Subcutaneous abdominal adipose tissue (tissue), 5 donors: ENCODE data around the gene RNF144B.

Experiments used
- H3K27ac ChIP-seq: one replicate; pipeline ENCODE4 v1.7.0; 2013; ENCODE audit warnings: low read depth, mild to moderate bottlenecking, inconsistent platforms, low read length, moderate library complexity
- H3K27me3 ChIP-seq, 5 donors: one replicate each; pipeline ENCODE4 v1.7.0; 2013; ENCODE audit warnings: low read length in 5 of 5, inconsistent platforms in 1 of 5; ENCODE audit not compliant: control insufficient read depth in 5 of 5, insufficient read depth in 4 of 5
- H3K36me3 ChIP-seq, 5 donors: one replicate each; pipeline ENCODE4 v1.7.0; 2013; ENCODE audit warnings: low read length in 5 of 5; ENCODE audit not compliant: control insufficient read depth in 5 of 5, insufficient read depth in 5 of 5
- H3K4me1 ChIP-seq, 5 donors: one replicate each; pipeline ENCODE4 v1.7.0; 2013; ENCODE audit warnings: low read length in 5 of 5, mild to moderate bottlenecking in 3 of 5, moderate library complexity in 1 of 5; ENCODE audit not compliant: control insufficient read depth in 5 of 5, insufficient read depth in 5 of 5
- H3K4me3 ChIP-seq, 5 donors: one replicate each; pipeline ENCODE4 v1.7.0; 2013; ENCODE audit warnings: low read length in 5 of 5, low read depth in 1 of 5
- H3K9ac ChIP-seq, 5 donors: one replicate each; pipeline ENCODE4 v1.7.0; 2013; ENCODE audit warnings: low read length in 5 of 5, mild to moderate bottlenecking in 4 of 5, moderate library complexity in 3 of 5
- H3K9me3 ChIP-seq, 5 donors: one replicate each; pipeline ENCODE4 v1.7.0; 2013; ENCODE audit warnings: low read length in 5 of 5; ENCODE audit not compliant: control insufficient read depth in 5 of 5
- donor health status: healthy.
- donor health status: healthy.
- donor health status: healthy.
- donor health status: healthy.
- donor health status: healthy.

The RNF144B gene

GRCh38 chr6:18415671-18416340 lies 28.7 kb downstream of the RNF144B start:
- Histone ChIP-seq H3K4me3 (no peak overlapping the region), H3K36me3 (peaks cover 0 to 4% (median 0%) of the 10 kb centered on the region in 5 donors), H3K27ac (no peak overlapping the region), H3K27me3 (no peaks in the 10 kb centered on the region), H3K9me3 (no peaks in the 10 kb centered on the region), H3K4me1 (peaks cover 0 to 21% (median 15%) of the 10 kb centered on the region in 5 donors), H3K9ac (no peak overlapping the region)

GRCh38 chr6:18416341-18416679 lies 29.2 kb downstream of the RNF144B start:
- Histone ChIP-seq H3K9me3 (no peaks in the 10 kb centered on the region), H3K9ac (no peak overlapping the region), H3K27me3 (no peaks in the 10 kb centered on the region), H3K36me3 (peaks cover 0 to 4% (median 0%) of the 10 kb centered on the region in 5 donors), H3K4me3 (no peak overlapping the region), H3K27ac (no peak overlapping the region), H3K4me1 (peaks cover 0 to 21% (median 15%) of the 10 kb centered on the region in 5 donors)

DNA sequence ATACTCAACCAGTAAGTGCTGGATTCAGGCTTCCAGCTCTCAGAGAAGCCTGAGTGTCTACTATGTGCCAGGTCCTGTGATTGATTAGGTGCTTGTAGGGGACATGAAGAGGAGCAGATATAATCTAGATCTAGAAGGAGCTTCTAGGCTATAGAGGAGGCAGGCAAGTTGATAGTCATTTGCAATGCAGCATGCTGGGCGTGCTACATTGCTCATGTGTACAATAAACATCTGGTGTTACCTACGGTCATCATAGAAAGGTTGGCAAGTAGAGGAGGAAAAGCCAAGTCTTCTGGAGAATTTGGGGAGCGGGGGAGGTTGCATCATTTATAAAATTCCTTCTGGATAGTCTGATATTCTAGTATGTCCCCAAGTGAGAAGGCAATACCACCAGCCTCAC lies 33.2 kb downstream of the RNF144B start:
- Histone ChIP-seq H3K9me3 (no peaks in the 10 kb centered on the region), H3K36me3 (peaks cover 0 to 1% (median 0%) of the 10 kb centered on the region in 5 donors), H3K4me1 (peaks cover 0 to 11% (median 3%) of the 10 kb centered on the region in 5 donors), H3K27ac (no peak overlapping the region), H3K4me3 (no peak overlapping the region), H3K27me3 (no peaks in the 10 kb centered on the region), H3K9ac (no peak overlapping the region)

GRCh38 chr6:18422136-18422535 lies 35.0 kb downstream of the RNF144B start:
- Histone ChIP-seq H3K4me3 (no peak overlapping the region), H3K4me1 (peaks cover 0 to 5% (median 0%) of the 10 kb centered on the region in 5 donors), H3K27ac (no peak overlapping the region), H3K36me3 (no peaks in the 10 kb centered on the region), H3K9ac (no peak overlapping the region), H3K9me3 (no peaks in the 10 kb centered on the region), H3K27me3 (no peaks in the 10 kb centered on the region)

DNA sequence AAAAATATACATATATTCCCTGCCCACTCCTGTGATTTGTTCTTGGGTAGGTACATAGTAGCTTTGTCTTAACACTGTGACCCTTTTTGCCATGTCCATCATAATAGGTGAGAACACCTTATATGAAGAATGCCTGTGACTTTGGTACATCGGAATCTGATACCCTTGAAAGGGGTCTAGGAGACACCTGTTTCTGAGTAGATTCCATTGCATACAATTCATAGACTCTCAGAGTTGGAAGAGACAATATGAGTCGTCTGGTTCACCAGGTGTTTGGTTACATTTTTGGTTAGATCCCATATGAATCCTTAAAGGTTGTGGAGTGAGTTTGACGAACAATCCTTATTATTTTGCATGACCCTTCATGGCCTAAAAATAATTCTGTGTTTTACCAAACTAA lies 36.3 kb downstream of the RNF144B start:
- Histone ChIP-seq H3K4me3 (no peak overlapping the region), H3K27me3 (no peaks in the 10 kb centered on the region), H3K36me3 (no peaks in the 10 kb centered on the region), H3K27ac (no peak overlapping the region), H3K9me3 (no peaks in the 10 kb centered on the region), H3K9ac (no peak overlapping the region), H3K4me1 (peaks cover 0 to 5% (median 0%) of the 10 kb centered on the region in 5 donors)

- no peak overlapping the region for H3K27ac ChIP-seq
- H3K4me1 ChIP-seq = peaks cover 0 to 5% (median 0%) of the 10 kb centered on the region in 5 donors
Measured at GRCh38 chr6:18424201-18424600, 37.1 kb downstream of the RNF144B start.

DNA sequence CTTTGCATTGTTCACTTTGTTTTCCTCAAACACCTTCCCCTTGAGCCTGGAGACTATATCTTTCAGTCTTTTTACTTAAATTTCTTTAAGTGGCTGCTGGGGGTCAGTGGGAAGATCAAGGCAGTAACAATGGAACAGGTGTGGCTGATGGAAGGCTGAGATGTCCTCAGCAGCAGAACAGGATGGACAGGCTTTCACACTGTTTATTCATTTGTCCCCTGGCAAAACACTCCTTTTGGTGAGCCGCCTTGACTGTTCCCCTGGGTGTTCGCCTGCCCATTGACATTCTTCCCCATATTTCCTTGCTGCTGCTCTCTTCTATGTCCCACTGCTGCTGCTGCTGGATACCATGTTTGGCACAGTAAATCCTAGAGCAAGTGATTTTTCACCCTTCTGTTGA lies 38.1 kb downstream of the RNF144B start:
- Histone ChIP-seq H3K36me3 (peaks cover 0 to 6% (median 2%) of the 10 kb centered on the region in 5 donors), H3K9ac (no peak overlapping the region), H3K4me1 (peaks cover 0 to 5% (median 0%) of the 10 kb centered on the region in 5 donors), H3K27me3 (no peaks in the 10 kb centered on the region), H3K9me3 (no peaks in the 10 kb centered on the region), H3K4me3 (no peak overlapping the region), H3K27ac (no peak overlapping the region)

More at GRCh38 chr6:18424201-18424600, 37.1 kb downstream of the RNF144B start:
- Histone ChIP-seq H3K36me3 (peaks cover 0 to 3% (median 0%) of the 10 kb centered on the region in 5 donors), H3K9me3 (no peaks in the 10 kb centered on the region), H3K4me3 (no peak overlapping the region), H3K9ac (no peak overlapping the region), H3K27me3 (no peaks in the 10 kb centered on the region)

- Histone ChIP-seq H3K9ac (no peak overlapping the region), H3K4me1 (peaks cover 0 to 5% (median 0%) of the 10 kb centered on the region in 5 donors)
Measured at GRCh38 chr6:18427296-18427695, 40.1 kb downstream of the RNF144B start.

GRCh38 chr6:18429655-18430297 lies 42.6 kb downstream of the RNF144B start:
- Histone ChIP-seq H3K27me3 (no peaks in the 10 kb centered on the region), H3K4me1 (peaks cover 0 to 5% (median 0%) of the 10 kb centered on the region in 5 donors), H3K9ac (no peak overlapping the region), H3K4me3 (no peak overlapping the region), H3K9me3 (no peaks in the 10 kb centered on the region), H3K27ac (no peak overlapping the region), H3K36me3 (peaks cover 0 to 9% (median 3%) of the 10 kb centered on the region in 5 donors)

More at GRCh38 chr6:18427296-18427695, 40.1 kb downstream of the RNF144B start:
- H3K27me3 ChIP-seq = no peaks in the 10 kb centered on the region
- no peak overlapping the region for H3K27ac ChIP-seq
- no peaks in the 10 kb centered on the region for H3K9me3 ChIP-seq
- no peak overlapping the region for H3K4me3 ChIP-seq
- H3K36me3 ChIP-seq = peaks cover 0 to 6% (median 3%) of the 10 kb centered on the region in 5 donors

GRCh38 chr6:18431581-18431980 lies 44.4 kb downstream of the RNF144B start:
- Histone ChIP-seq H3K36me3 (peaks cover 0 to 9% (median 3%) of the 10 kb centered on the region in 5 donors), H3K4me1 (peaks cover 0 to 7% (median 2%) of the 10 kb centered on the region in 5 donors), H3K27ac (no peak overlapping the region), H3K27me3 (no peaks in the 10 kb centered on the region), H3K9ac (no peak overlapping the region), H3K9me3 (no peaks in the 10 kb centered on the region), H3K4me3 (no peak overlapping the region)
